GM19035 (cell line): ENCODE data around the gene ATXN2.
"Not testable (repeated sequence)": the region's sequence is repeated elsewhere in the genome, so short reads cannot be mapped to it uniquely, and the experiment has no call there.

Source experiments
- ATAC-seq: cut with Tn5 transposase; IDR thresholded peaks from one replicate; pipeline ENCODE4 v1.9.1; 2021; ENCODE audit not compliant: unreplicated experiment

The ATXN2 gene

GRCh38 chr12:111406474-111407376, 192.4 kb downstream of the ATXN2 start:
- ATAC-seq: no peak

- ATAC-seq: peak; percentile 21
These were observed 193.1 kb downstream of the ATXN2 start, which contains the start of gene SH2B3 for GRCh38 chr12:111405859-111406473. Gene SH2B3, plus strand, starts transcription at chr12:111405923. Its CDS starts 12,223 bp downstream, at chr12:111418146.

GRCh38 chr12:111405149-111405858, 193.8 kb downstream of the ATXN2 start:
- ATAC-seq: peak; percentile 65

GRCh38 chr12:111404362-111405148, 194.6 kb downstream of the ATXN2 start:
- peak; percentile 2 for ATAC-seq

- ATAC-seq: not testable (repeated sequence)
These were observed 196.7 kb downstream of the ATXN2 start for GRCh38 chr12:111402490-111402824.
